SK-N-MC (cell line): ENCODE measurements around the gene ZNF483.

Experiments used
- EZH2 ChIP-seq: fragments of 200-600 bp; sonication (generic); IDR thresholded peaks from one replicate; pipeline ENCODE4 v1.6.1; 2017; ENCODE audit warnings: antibody characterized with exemption
- FOXP2 ChIP-seq: optimal IDR thresholded peaks from 2 replicates; pipeline ENCODE3; 2011; ENCODE audit warnings: mild to moderate bottlenecking, moderate library complexity; ENCODE audit not compliant: insufficient read depth; ENCODE audit errors: extremely low read length, control extremely low read depth
- POLR2AphosphoS5 ChIP-seq: IDR thresholded peaks from 2 replicates; pipeline ENCODE4 v1.6.1; 2012; ENCODE audit warnings: mild to moderate bottlenecking, low read depth, low read length, borderline replicate concordance

DNA sequence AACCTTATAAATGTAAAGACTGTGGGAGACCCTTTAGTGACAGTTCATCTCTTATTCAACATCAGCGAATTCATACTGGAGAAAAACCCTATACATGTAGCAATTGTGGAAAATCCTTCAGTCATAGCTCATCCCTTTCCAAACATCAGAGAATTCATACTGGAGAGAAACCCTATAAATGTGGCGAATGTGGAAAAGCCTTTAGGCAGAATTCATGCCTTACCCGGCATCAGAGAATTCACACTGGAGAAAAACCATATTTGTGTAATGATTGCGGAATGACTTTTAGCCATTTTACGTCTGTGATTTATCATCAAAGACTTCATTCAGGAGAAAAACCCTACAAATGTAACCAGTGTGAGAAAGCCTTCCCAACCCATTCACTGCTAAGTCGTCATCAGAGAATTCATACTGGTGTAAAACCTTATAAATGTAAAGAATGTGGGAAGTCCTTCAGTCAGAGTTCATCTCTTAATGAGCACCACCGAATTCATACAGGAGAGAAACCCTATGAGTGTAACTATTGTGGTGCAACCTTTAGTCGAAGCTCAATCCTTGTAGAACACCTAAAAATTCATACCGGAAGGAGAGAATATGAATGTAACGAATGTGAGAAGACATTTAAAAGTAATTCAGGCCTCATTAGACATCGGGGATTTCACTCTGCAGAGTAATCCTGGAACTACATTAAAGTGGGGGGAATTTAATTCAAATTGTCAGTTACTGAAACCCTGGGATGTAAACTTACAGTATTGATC, 17.7 kb downstream of the ZNF483 start:
- TF ChIP-seq EZH2: no peak
- no peak for TF ChIP-seq POLR2AphosphoS5
- TF ChIP-seq FOXP2: no peak
